IPS-NIHi7 (cell line): ENCODE measurements around the gene SLC6A16.
"Not testable (repeated sequence)": the region's sequence is repeated elsewhere in the genome, so short reads cannot be mapped to it uniquely, and the experiment has no call there.

Experiments used
- DNase-seq: peaks from one replicate; pipeline ENCODE4 v3.0.0; 2012; ENCODE audit warnings: mixed read lengths; ENCODE audit errors: extremely low spot score

The SLC6A16 gene

DNA sequence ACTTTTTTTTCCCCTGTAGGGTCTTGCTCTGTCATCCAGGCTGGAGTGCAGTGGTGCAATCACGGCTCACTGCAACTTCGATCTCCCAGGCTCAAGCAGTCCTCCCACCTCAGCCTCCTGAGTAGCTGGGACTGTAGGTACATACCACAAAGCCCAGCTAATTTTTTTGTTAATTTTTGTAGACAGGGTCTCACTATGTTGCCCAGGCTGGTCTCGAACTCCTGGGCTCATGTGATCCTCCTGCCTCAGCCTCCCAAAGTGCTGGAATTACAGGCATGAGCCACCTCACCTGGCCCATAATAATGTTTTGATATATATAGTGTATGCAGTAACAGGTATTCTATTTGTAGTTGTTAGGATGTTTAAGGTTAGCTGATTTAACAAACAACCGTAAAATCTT, 6.2 kb upstream of the SLC6A16 start:
- not testable (repeated sequence) for DNase-seq

DNA sequence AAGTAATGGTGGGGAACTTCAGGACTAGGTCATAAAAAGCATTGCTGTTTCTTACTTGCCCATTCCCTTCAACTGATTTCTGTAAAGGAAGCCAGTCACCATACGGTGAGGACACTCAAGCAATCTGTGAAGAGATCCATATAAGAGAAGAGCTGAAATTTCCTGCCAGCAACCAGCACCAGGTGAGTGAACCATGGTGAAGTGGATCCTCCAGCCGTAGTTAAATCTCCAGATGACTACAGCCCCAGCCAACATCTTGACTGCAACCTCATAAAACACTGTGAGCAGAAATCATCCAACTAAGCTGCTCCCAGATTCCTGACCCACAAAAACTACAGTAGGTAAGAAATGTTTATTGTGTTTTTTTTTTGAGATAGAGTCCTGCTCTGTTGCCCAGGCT, 3.8 kb upstream of the SLC6A16 start:
- DNase-seq = no peak

DNA sequence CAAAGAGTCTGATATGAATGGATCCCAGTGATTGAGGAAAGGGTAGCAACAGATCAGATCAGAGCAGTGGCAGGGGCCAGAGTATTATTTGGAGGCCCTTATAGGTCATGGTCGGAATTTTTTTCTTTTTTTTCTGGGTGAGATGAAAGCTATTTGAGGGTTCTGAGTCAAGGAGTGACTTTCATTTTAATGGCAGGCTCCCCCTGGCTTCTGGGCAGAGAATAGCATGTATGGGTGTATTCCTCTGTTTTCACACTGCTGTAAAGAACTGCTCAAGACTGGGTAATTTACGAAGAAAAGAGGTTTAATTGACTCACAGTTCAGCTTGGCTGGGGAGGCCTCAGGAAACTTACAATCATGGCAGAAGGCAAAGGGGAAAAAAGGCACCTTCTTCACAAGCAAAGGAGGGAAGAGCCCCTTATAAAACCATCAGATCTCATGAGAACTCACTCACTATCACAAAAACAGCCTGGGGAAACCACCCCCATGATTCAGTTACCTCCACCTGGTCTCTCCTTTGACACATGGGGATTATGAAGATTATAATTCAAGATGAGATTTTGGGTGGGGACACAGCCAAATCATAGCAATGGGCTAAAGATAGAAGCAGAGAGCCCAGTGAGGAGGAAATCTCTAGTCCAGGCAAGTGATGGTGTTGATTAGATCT, 3.0 kb upstream of the SLC6A16 start:
- DNase-seq = peak; percentile 58

DNA sequence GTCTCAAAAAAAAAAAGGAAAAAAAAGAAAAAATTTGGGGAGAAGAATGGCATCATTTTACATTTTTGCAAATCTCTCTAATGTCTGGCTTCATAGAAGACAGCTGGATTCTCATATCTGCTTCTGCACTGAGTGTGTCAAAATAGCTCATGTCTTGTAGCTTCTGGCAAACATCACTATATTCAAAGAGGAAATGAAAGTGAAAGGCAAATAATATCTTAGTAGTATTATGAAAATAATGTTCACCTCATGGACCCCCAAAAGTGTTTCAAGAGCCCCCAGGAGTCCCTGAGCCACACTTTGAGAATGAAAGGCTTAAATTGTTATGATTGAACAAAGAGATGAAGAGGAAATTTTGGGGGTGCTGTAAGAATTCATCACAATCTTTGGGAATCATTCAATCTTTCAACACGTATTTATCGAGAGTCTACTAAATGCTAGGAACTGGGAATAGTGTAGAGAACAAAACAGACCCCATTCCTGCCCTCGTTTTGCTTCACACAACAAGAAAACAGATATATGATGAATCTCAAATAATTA, 1.2 kb upstream of the SLC6A16 start:
- DNase-seq = no peak

DNA sequence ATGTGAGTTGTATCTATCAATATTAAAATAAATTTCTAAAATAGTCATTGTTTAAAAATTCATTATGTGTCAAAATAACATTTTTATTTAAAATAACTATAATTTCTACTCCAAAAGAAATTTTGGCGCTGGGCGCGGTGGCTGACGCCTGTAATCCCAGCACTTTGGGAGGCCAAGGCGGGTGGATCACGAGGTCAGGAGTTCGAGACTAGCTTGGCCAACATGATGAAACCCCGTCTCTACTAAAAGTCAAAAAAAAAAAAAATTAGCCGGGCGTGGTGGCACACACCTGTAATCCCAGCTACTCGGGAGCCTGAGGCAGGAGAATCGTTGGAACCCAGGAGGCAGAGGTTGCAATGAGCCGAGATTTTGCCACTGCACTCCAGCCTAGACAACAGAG, 765 bp upstream of the SLC6A16 start:
- DNase-seq = not testable (repeated sequence)

DNA sequence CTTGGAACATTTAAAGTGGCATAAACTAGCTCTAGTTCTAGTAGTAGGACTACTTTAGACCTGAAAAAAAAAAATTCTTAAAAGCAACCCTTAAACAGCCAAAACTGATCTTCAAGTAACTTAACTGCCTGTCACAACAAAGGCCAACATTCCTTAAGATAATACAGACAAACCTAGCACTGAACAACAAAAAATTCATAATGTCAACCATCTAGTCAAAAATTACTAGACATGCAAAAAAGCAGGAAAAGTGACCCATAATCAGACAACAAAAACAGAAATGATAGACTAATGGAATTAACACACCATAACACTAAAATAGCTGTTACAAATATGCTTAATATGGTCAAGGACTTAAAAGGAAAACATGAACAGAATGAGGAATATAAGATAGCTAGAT, 6.7 kb downstream of the SLC6A16 start:
- DNase-seq = no peak

DNA sequence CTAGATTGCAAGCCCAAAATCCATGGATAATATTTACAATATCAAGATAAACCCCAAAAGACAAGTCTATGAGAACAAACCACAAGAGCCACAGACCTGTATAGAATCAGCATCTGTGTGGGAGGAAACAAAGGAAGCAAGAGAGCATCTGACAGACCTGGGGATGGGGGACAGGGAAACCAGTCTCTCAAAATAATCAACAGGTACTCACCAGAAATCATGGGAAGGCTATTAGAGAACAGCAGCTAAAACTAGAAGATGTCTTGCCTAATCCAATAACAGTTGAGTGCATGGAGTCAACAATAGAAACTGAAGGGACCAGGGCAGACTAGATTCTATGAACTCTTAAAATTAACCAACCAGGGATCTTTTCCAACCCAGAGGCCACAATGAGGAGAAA, 8.7 kb downstream of the SLC6A16 start:
- no peak for DNase-seq

DNA sequence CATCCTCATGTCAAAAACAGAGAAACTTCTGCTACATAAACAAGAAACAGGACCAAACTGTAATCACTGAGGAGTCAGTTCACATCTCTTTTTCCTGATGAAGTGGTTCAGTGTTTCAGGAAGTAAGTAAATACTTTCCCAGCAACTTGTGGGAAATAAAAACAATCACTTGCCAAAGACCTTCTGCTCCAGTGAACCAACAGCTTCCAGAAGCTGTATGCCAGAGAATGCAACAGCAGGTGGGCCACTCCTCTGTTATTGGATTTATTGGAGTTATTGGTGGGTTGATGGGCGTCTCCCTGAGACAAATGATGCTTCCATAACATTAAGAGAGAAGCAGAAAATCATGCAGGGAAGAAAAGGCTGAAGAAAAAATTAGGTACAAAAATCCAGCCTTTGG, 9.9 kb downstream of the SLC6A16 start:
- no peak for DNase-seq

DNA sequence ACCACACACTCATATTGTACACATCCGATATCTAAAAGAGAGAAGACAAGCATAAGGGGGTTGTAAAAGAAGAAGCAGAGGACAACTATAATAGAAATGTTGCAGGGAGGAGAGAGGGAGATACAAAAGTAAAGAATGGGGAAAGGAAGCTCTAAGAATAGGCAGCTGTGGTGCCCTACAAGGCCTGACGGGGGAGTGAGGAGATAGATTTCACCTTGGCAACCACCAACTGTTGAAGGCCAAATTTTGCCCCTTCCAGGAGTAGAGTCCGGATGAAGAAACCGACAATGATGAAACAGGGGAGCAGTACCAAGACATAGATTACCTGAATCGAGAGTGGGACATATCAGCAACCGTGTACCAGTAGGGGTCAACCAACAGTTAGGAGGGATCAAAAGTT, 15.9 kb downstream of the SLC6A16 start:
- no peak for DNase-seq

DNA sequence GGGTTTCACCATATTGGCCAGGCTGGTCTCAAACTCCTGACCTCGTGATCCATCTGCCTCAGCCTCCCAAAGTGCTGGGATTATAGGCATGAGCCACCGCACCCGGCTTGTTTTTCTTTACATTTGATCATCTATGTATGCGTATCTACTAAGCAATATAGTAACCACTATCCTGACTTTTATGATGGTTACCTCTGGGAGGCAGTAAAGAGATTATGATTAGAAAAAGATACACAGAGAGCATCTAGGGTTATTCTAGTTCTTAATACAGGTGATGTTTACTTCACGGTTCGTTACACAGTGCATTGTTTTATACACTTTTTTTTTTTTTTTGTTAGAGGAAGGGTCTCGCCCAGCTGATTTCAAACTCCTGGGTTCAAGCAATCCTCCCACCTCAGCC, 18.3 kb downstream of the SLC6A16 start:
- not testable (repeated sequence) for DNase-seq

DNA sequence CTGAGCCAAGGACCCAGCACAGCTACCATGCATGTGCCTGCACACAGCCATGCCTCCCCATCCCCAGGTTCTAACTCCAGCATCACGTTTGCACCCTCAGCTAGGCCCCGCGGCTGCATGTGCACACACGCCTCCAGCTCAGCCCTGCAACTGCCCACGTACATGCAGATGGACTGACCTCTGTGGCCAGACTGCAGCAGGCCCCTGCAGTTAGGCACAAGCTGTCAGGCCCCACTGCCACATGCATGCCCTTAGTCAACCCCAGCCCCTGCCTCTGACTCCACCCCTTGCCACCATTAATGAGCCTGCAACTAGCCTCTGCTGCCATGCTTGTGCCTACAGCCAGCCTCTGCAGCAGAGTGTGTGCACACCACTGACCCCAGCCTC, 23.1 kb downstream of the SLC6A16 start:
- DNase-seq = no peak

DNA sequence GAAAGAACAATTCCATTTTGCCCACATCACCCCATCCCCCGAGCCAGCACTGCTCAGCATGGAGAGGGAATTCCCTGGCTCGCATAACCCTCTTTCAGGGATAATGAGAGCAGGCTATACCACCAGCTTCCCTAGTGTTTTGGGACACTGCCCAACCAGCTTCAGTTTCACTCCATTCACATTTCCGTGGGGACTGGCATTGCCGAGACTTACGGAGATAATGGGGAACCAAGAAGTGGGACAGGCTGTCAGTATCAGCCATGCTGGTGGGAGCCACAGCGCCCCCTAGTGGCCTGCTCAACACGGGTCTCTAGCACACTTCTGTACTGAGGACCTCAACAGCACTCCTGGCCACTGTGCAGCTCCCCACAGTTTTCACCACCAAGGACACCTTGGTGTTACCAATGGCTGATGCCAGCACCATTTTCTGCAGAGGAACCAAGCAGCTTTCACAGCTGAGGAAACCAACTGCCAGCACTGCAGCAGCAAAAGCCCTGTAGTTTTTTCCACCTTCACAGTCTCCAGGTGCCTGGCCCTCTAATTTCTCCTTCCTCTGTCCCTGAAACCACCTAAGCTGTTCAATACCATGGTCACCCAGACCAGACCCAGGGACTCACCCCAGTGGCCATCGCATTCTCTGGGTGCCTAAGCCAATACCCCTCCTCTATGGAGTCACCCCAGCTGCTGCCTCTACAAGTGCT, 23.7 kb downstream of the SLC6A16 start:
- DNase-seq = peak; percentile 96

DNA sequence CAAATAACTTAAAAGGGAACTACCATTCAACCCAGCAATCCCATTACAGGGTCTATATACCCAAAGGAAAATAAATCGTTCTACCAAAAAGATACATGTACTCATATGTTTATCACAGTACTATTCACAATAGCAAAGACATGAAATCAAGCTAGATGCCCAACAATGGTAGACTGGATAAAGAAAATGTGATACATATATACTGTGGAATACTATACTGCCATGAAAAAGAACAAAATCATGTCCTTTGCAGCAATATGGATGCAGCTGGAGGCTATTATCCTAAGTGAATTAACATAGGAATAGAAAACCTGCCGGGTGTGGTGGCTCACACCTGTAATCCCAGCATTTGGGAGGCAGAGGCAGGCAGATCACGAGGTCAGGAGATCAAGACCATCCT, 26.3 kb downstream of the SLC6A16 start:
- not testable (repeated sequence) for DNase-seq

DNA sequence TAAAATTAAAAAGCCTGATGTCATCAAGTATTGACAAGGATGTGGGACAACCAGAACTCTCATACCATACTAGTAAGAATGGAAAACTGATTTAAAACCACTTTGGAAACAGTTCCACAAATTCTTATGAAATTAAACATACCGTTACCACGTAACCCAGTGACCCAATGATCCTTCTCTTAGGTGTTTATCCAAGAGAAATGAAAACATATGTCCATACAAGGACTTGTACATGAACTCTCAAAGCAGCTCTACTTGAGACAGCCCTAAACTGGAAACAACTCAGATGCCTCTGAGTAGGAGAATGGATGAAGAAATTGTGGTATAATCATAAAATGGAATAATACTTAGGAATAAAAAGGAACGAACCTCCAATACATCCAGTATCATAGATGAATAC, 27.6 kb downstream of the SLC6A16 start:
- DNase-seq = no peak

DNA sequence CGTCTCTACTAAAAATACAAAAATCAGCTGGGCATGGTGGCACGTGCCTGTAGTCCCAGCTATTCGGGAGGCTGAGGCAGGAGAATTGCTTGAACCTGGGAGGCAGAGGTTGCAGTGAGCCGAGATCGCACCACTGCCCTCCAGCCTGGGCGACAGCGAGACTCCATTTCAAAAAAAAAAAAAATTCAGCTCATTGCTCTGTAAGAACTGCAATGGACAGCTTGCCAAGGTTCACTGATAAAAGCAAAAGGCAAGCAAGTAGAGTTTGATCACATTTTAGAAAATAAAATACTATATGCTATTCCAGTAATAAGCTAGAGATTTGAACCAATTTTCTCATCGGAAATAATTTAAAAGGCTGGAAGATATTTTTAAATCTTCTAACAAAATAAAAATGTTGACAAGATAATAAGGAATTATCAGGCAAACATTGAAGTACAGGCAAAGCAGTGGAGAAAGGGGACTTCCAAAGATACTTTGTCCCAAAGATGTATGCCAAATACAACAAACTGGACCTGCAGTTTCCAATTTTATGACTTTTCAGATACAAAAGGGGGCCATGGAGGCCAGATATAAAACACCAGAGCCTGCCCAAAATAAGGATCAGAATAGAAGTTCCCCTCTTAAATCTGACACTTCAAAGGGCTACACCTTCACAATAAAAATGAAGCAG, 29.6 kb downstream of the SLC6A16 start:
- no peak for DNase-seq

DNA sequence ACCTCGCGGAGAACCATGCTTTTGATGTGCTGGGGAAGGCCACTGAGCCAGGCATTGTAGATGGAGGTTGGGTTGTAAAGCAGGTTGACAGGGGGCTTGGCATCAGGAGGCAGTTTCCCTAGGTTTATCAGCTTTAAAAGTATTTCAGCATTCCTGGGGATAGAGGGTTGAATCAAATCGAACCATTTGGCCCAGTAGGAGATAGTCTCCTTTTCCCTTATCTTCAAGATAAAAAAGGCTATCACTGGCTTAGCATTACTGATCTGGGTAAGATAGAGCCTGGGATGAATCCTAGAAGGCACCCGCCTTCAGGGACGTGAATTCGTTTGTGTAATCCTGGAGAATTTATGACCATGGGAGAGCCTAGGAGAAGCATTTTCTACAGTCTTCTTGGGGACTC, 30.6 kb downstream of the SLC6A16 start:
- no peak for DNase-seq

DNA sequence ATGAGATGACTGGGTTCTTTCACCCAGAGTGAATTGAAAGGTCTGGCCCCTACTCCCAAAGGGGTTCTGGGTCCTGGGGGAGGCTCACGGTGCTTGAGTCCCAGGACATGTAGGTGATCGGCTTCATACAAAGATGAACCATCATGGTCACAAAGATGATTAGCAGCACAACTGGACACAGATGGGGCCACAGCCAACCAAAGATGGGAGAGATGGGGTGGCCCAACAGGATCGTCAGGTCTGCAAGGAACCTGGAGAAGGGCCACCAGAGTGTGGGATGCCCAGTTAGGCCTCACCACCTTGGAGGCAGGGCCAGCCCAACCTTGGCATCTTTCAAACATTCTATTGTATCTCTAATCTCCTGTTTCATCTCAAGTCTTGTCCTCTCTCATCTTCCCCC, 34.5 kb downstream of the SLC6A16 start:
- DNase-seq = no peak

DNA sequence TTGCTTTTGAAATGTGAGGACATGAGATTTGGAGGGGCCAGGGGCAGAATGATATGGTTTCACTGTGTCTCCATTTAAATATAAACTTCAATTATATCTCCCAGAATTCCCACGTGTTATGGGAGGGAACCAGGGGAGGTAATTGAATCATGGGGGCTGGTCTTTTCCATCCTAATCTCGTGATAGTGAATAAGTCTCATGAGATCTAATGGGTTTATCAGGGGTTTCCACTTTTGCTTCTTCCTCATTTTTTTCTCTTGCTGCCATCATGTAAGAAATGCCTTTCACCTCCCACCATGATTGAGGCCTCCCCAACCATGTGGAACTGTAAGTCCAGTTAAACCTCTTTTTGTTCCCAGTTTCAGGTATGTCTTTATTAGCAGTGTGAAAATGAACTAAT, 35.7 kb downstream of the SLC6A16 start:
- not testable (repeated sequence) for DNase-seq

DNA sequence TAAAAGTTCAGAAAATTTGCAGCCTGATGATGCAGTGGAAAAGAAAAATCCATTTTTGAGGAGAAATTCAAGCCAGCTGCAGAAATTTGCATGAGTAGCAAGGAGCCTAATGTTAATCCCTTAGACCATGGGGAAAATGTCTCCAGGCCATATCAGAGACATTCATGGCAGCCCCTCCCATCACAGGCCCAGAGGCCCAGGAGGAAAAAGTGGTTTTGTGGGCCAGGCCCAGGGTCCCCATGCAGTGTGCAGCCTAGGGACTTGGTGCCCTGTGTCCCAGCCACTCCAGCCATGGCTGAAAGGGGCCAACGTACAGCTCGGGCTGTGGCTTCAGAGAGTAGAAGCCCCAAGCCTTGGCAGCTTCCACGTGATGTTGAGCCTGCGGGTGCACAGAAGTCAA, 36.8 kb downstream of the SLC6A16 start:
- not testable (repeated sequence) for DNase-seq

DNA sequence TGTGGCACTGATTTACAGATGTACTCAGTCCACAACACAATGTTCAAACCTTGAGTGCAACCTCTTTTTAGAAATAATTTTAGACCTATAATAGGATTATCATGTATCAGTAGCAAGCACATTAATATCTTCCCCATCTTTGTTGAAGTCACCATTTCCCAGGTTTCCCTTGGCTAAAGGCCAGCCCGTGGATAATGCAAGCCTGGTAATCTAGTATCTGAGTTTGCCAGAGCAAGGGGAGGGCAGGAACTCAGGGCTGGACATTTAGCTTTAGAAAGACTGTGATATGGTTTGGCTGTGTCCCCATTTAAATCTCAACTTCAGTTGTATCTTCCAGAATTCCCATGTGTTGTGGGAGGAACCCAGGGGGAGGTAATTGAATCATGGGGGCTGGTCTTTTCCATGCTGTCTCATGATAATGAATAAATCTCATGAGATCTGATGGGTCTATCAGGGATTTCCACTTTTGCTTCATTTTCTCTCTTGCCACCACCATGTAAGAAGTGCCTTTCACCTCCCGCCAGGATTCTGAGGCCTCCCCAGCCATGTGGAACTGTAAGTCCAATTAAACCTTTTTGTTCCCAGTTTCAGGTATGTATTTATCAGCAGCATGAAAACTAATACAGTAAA, 37.7 kb downstream of the SLC6A16 start:
- DNase-seq = no peak

DNA sequence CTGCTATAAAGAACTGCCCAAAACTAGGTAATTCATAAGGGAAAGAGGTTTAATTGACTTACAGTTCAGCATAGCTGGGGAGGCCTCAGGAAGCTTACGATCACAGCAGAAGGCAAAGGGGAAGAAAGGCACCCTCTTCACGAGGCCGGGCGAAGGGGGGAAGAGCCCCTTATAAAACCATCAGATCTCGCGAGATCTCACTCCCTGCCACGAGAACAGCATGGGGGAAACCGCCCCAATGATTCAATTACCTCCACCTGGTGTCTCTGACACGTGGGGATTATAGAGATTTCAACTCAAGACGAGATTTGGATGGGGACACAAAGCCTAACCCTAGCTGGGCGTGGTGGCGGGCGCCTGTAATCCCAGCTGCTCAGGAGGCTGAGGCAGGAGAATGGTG, 42.8 kb downstream of the SLC6A16 start:
- no peak for DNase-seq

DNA sequence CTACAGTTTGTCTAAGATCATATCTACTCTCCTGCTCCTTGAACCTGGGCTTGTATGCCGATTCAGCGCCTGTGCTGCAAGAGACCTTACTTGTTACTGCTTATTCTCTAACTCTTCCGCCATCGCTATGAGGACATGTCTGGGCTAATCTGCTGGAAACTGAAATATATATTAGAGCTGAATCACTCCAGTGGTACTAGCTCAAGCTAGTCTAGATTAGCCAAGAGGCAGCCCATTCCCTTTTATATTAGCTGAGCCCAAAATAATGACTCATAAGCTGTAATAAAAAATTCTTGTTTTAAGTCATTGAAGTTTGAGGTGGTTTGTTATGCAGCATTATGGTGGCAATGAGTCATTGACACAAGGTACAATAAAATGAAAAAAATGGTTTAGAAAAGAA, 52.8 kb downstream of the SLC6A16 start:
- no peak for DNase-seq
